CD4-positive, alpha-beta T cell treated with Interleukin-17A for 4 hours (primary cell): ENCODE results near the gene NDUFA8.
A peak's percentile ranks its signal among the peaks of the same experiment; 100 is the strongest.

ENCODE experiments used
- DNase-seq: peaks from one replicate; pipeline ENCODE4 v3.0.0-alpha.2; 2020; ENCODE audit warnings: mixed read lengths

NDUFA8 gene

DNA sequence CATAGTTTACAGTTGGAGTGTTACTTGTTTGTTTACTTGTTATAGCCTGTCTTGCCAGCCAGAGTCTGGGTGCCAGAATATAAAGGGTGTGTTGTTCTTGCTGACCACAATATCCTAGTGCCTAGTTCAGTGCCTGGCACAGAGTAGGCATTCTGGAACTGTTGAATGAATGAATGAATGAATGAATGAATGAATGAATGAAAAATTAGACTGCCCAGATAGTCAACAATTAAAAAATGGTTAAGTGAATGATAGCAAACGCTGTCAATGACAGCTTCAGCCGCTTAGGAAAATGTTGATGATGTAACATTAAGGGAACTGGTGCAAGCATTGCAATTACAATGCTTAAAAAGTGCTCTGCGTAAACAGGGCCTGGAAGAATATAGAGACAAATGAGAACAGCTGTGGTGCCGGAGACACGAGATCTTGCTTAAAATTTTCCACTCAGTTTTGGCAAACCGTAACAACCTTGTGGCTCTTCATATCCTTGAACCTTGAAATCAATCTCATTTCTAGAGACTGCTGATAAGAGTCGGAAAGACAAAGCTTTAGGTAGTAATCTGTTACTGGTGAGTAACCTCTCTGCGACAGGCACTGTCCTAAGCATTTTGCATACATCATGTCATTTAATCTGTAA lies 61.8 kb downstream of the NDUFA8 start:
- DNase-seq: no peak

DNA sequence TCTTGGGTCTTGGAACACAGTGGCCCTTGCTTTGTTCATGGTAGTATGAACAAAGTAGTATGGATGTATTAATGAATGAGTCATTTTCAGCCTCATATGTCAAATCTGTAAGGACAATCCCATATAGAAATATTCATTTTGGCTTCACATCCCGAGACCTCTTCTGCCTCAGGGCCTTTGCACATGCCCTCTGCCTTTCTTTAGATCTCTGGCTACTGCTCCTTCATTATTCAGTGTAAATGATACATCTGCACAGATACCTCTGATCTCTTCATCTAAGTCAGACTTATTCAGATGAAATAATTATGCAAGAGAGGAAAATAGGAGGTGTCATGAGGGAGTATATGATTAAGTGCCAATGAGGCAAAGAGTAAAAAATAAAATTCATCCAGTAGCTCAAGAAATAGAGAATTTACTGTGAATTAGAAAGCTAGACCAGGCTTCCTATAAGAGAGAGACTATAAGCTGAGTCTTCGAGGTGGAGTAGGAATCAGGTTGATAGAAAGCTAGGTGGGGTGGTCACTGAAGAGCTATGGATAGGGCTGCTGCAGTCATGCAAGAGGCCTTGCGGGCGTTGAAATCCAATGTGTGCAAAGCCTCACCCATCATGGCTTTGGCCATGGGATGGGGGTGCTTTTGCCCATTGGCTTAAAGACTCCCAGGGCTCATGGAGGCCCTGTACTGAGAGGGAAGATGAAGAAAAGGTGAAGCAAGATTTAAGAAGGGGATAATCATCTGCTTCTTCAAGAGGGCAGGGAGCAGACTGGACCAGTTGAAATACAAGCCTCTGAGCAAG lies 62.8 kb downstream of the NDUFA8 start:
- DNase-seq: no peak

DNA sequence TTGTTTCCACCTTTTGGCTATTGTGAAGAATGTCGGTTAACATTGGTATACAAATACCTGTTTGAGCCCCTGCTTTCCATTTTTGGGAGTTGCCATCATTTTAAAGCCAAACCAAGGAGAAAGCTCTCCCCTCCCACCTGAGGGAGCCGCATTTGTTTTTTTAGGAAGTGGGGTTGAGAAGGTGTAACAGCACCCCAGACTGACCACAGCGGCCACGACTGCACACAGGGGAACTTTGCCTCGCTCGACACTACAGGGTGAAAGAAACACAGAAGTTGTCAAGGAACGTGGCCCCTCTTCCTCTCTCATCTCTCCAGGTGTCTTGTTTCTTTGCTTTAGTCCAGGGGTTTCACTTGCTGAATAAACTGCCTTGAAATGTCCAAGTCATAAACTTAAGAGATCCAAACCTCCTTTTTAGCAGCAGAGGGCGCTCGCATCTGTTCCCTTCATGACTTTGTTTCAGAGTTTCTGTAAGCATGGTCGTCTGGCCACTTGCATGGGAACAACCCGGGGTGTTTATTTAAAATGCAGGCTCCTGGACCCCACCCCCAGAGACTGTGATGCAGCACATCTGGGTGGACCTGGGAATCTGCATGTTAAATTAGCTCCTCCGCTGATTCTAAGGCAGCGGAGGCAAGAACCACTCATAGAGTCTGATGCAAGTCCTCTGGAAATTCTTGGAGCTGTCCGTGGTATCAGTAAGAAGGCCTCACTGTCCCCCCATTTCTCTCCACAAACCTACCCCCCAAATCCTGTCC lies 64.4 kb downstream of the NDUFA8 start:
- peak; percentile 67 for DNase-seq
